Immature natural killer cell (primary cell): ENCODE results near the gene CEP20. TPM values are rescaled to one million over a fixed set of nuclear protein-coding genes. Genes with fewer than 3 reads are reported as not detected.

Experiments used
- DNase-seq, 3 donors: peaks; one replicate each; pipeline ENCODE4 v3.0.0; 2022; ENCODE audit warnings: mixed read lengths in 1 of 3
- H3K27ac Mint-ChIP-seq, 6 donors: one replicate each; pipeline ENCODE4 v1.8.0; 2020; ENCODE audit warnings: mixed read lengths in 6 of 6, mild to moderate bottlenecking in 5 of 6, inconsistent platforms in 4 of 6, moderate library complexity in 3 of 6
- H3K27me3 Mint-ChIP-seq, 3 donors: one replicate each; pipeline ENCODE4 v1.8.0; 2020 to 2021; ENCODE audit warnings: low read depth in 3 of 3, mild to moderate bottlenecking in 3 of 3, mixed read lengths in 3 of 3, moderate library complexity in 3 of 3, inconsistent platforms in 1 of 3
- H3K36me3 Mint-ChIP-seq, 3 donors: one replicate each; pipeline ENCODE4 v1.8.0; 2020; ENCODE audit warnings: mixed read lengths in 3 of 3, inconsistent platforms in 2 of 3, mild to moderate bottlenecking in 2 of 3
- H3K4me1 Mint-ChIP-seq, 2 donors: one replicate each; pipeline ENCODE4 v1.8.0; 2020; ENCODE audit warnings: inconsistent platforms in 2 of 2, mild to moderate bottlenecking in 2 of 2, mixed read lengths in 2 of 2, moderate library complexity in 1 of 2
- H3K4me3 Mint-ChIP-seq, 5 donors: one replicate each; pipeline ENCODE4 v1.8.0; 2020; ENCODE audit warnings: mild to moderate bottlenecking in 5 of 5, mixed read lengths in 5 of 5, inconsistent platforms in 3 of 5, moderate library complexity in 3 of 5
- H3K9me3 Mint-ChIP-seq, 6 donors: one replicate each; pipeline ENCODE4 v1.8.0; 2020; ENCODE audit warnings: mild to moderate bottlenecking in 6 of 6, mixed read lengths in 6 of 6, inconsistent platforms in 4 of 6, moderate library complexity in 3 of 6
- polyA plus RNA-seq, 3 donors: library from polyadenylated mRNA; unstranded; fragments of 300-500 nt; fragmentation: Illumina TruSeq; gene quantifications; one replicate each; pipeline ENCODE4 v1.2.3, GENCODE V29; 2021

The CEP20 gene
- polyA plus RNA-seq, 3 donors from 2014 or later, result 32.2 to 41.9 (median 35.8) TPM

DNA sequence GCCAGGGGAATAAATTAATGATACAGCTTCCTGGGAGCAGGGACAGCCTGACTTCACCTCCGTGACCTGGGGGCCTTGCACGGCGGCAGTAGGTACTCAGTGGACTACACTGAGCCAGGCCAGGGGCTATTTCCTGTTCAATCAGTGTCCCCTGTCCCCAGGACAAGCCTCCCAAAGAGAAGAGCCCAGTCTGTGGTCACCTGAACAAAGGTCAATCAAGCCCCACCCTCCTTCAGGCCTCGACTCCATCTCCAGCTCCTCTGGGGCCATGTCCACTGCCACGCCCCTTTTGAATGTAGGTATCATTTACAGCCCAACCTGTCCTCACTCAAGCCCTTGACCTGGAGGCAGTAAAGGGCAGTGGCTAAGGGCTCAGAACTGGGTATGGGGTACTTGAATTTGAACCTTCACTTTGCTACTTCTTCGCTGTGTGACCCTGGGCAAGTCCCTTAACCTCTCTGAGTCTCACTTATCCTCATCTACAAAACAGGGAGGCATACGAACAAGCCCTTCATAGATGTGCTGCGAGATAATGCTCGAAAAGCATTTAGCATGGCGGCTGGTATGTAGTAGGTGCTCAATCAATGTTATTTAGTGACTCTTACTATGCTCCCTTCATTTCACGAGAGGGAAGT lies 60.6 kb downstream of the CEP20 start:
- Mint-ChIP-seq H3K36me3 (no peaks in the 10 kb centered on the region), H3K27ac (no peak overlapping the region), H3K9me3 (no peaks in the 10 kb centered on the region), H3K27me3 (peaks cover 0 to 5% (median 1%) of the 10 kb centered on the region in 3 donors), H3K4me1 (no peaks in the 10 kb centered on the region), H3K4me3 (no peak overlapping the region)
- DNase-seq, result no peak

DNA sequence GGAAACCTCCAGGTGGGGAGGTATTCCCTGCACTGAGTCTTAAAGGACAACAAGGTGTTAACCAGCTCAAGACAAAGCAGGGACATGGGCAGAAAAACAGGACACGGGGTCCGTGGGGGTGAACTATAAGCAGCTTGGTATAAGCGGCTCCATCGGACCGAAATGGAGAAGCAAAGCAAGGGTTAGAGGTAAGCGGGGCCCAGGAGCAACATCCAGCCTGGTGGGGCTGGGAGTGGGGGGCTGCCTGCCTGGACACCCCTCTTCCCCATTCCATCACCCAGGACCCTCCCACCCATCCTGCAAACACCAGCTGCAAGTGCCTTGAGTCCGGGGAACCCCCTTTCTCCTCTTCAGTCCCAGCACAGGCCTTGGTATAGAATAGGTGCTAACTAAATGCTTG lies 61.1 kb downstream of the CEP20 start:
- Mint-ChIP-seq H3K4me3 (no peak overlapping the region), H3K9me3 (no peaks in the 10 kb centered on the region), H3K4me1 (no peaks in the 10 kb centered on the region), H3K27me3 (peaks cover 0 to 5% (median 1%) of the 10 kb centered on the region in 3 donors), H3K36me3 (no peaks in the 10 kb centered on the region), H3K27ac (no peak overlapping the region)
- no peak for DNase-seq

DNA sequence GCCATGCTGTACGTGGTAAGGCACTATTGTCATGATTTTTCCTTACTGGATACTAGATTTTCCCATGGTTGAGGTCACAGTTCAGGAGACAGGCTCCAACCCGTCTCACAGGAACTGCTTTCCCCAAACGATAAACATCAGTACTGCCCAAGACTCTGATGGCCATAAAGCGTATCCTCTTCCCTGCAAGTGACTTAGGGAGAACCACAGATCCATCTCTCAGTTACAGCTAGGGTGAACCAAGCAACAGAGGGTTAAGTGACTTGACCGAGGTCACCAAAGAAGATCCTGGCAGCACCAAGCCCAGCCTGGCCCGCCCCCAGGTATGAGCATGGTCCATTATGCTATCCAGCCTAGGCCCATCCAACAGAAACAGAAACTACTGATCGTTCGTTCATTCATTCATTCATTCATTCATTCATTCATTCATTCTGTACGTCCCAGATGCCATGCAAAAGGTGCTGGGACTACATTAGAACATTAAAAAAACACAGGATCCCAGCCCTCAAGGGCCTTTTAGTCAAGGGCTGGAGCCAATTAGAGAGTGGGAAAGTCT lies 62.6 kb downstream of the CEP20 start:
- H3K27ac Mint-ChIP-seq, result no peak overlapping the region
- no peak for DNase-seq
- no peaks in the 10 kb centered on the region for H3K4me1 Mint-ChIP-seq
- H3K9me3 Mint-ChIP-seq, result no peaks in the 10 kb centered on the region
- H3K36me3 Mint-ChIP-seq, result no peaks in the 10 kb centered on the region
- H3K27me3 Mint-ChIP-seq, result peaks cover 0 to 6% (median 1%) of the 10 kb centered on the region in 3 donors
- H3K4me3 Mint-ChIP-seq, result no peak overlapping the region

DNA sequence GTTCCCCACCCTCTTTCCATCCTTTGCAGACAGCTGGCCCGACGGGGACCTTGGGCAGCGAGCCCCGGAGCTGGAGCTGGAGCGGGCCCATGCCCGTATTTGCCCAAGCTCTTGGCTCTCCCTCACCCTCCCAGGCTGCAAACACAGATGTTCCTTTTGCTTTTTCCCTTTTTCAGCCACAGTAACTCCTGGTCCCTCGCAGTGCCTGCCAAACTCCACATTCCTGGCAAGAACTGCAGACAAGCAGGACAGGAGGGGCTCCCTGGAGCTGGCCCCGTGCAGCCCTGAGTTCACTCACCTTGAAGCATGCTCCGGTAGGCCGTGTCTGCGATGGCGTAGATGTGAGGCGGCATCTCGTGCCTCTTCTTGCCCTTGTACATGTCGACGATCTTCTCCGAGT lies 65.4 kb downstream of the CEP20 start:
- no peak for DNase-seq
- no peak overlapping the region for H3K27ac Mint-ChIP-seq
- H3K27me3 Mint-ChIP-seq, result peaks cover 0 to 8% (median 1%) of the 10 kb centered on the region in 3 donors
- no peaks in the 10 kb centered on the region for H3K36me3 Mint-ChIP-seq
- H3K9me3 Mint-ChIP-seq, result no peaks in the 10 kb centered on the region
- H3K4me1 Mint-ChIP-seq, result no peaks in the 10 kb centered on the region
- no peak overlapping the region for H3K4me3 Mint-ChIP-seq

DNA sequence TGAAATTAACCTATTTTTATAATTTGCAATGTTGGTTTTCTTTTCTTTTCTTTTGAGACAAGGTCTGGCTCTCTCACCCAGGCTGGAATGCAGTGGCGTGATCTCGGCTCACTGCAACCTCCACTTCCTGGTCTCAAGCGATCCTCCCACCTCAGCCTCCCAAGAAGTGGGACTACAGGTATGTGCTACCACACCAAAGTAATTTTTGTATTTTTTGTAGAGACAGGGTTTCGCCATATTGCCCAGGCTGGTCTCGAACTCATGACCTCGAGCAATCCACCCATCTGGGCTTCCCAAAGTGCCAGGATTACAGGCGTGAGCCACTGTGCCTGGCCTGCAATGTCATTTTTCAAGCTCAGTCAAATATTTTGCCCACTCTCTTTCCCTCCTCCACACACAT lies 67.6 kb downstream of the CEP20 start:
- no peak overlapping the region for H3K27ac Mint-ChIP-seq
- peaks cover 2 to 11% (median 6%) of the 10 kb centered on the region in 6 donors for H3K9me3 Mint-ChIP-seq
- peaks cover 0 to 6% (median 0%) of the 10 kb centered on the region in 3 donors for H3K36me3 Mint-ChIP-seq
- H3K4me3 Mint-ChIP-seq, result no peak overlapping the region
- H3K4me1 Mint-ChIP-seq, result no peaks in the 10 kb centered on the region
- H3K27me3 Mint-ChIP-seq, result peaks cover 0 to 9% (median 9%) of the 10 kb centered on the region in 3 donors
- DNase-seq, result no peak

DNA sequence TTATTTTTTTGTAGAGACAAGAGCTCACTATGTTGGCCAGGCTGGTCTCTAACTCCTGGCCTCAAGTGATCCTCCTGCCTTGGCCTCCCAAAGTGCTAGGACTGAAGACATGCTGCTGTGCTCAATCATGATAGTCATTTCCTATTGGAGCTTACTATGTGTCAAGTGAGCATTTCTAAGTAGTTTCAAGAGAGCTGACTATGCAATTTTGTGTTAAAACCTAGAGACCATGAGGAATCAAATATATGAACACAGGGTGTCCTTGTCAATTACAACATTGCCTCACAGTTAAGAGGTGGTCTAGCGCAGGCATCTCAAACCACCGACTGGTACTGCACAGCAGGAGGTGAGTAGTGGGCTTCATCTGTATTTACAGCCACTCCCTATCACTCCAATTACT lies 69.4 kb downstream of the CEP20 start:
- Mint-ChIP-seq H3K36me3 (peaks cover 0 to 6% (median 0%) of the 10 kb centered on the region in 3 donors), H3K4me1 (no peaks in the 10 kb centered on the region), H3K27ac (no peak overlapping the region), H3K4me3 (no peak overlapping the region), H3K9me3 (peaks cover 2 to 17% (median 7%) of the 10 kb centered on the region in 6 donors), H3K27me3 (peaks cover 2 to 17% (median 11%) of the 10 kb centered on the region in 3 donors)
- no peak for DNase-seq

DNA sequence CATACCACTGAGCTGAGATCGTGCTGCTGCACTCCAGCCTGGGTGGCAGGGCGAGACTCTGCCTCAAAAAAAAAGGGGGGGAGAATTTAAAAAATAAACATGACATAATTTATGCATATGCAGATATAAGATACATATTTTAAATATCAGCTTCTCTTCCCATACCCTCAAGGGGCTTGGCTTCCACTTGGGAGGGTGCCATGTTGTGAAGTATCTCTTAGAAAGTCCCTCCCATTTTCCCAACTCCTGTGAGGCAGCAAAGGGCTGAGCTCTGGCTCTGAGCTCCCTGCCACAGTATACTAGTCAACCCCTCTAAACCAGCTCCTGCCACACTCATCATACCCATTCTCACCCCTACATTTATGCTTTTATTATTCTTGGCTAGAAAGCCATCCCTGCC lies 71.0 kb downstream of the CEP20 start:
- Mint-ChIP-seq H3K4me3 (no peak overlapping the region), H3K4me1 (no peaks in the 10 kb centered on the region), H3K27me3 (peaks cover 4 to 21% (median 11%) of the 10 kb centered on the region in 3 donors), H3K36me3 (peaks cover 0 to 6% (median 0%) of the 10 kb centered on the region in 3 donors), H3K27ac (no peak overlapping the region), H3K9me3 (peaks cover 2 to 17% (median 7%) of the 10 kb centered on the region in 6 donors)
- no peak for DNase-seq

DNA sequence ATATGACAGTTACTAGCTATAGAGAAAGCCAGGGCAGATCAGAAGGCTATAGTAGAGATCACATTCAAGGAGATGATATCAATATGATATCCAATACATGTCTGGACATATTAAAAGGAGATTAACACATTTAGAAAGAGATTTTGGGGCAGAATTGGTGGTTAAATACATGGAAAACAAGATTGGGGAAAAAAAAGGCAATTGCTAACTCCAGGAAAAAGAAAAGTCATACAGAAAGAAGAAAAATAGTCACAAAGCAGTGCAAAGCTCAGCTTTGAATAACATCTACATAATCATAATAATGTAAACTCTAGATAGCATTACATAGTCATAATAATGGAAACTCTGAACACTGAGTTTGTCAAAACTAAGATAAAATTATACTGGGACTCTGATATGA lies 72.2 kb downstream of the CEP20 start:
- Mint-ChIP-seq H3K36me3 (peaks cover 0 to 6% (median 0%) of the 10 kb centered on the region in 3 donors), H3K4me1 (no peaks in the 10 kb centered on the region), H3K27me3 (peaks cover 4 to 26% (median 8%) of the 10 kb centered on the region in 3 donors), H3K9me3 (peaks cover 2 to 17% (median 7%) of the 10 kb centered on the region in 6 donors), H3K4me3 (no peak overlapping the region), H3K27ac (no peak overlapping the region)
- DNase-seq, result no peak

Other genes with a start within 250 kb of the CEP20 start
- 10 to 100 TPM in 1 of 3 donors, 1 to 10 TPM in 2; 3.0 to 13.3 (median 4.0) TPM for gene MARF1, start 245.4 kb downstream of the CEP20 start, polyA plus RNA-seq
- gene NDE1, start 238.4 kb downstream of the CEP20 start, polyA plus RNA-seq, result 10 to 100 TPM in 2 of 3 donors, 1 to 10 TPM in 1; 3.8 to 55.1 (median 16.8) TPM
- 1 to 10 TPM in 1 of 3 donors, under 1 TPM in 1, not detected in 1; 0.32 to 1.6 TPM for gene MYH11, start 31.6 kb downstream of the CEP20 start, polyA plus RNA-seq
- 1 to 10 TPM; 2.3 to 3.6 (median 2.3) TPM for gene ABCC1, start 61.0 kb upstream of the CEP20 start, polyA plus RNA-seq